Prostate gland (tissue), 2 donors: ENCODE results near the gene HIVEP3. TPM values are rescaled to one million over a fixed set of nuclear protein-coding genes. Genes with fewer than 3 reads are reported as not detected.

ENCODE experiments used
- DNase-seq: peaks from one replicate; pipeline ENCODE4 v3.0.0-alpha.2; 2019; ENCODE audit warnings: low spot score
- H3K27ac ChIP-seq, 2 donors: fragments of 200-600 bp; sonication (generic); 2 replicates each; pipeline ENCODE4 v1.5.1; 2017 to 2019
- H3K27me3 ChIP-seq: fragments of 200-600 bp; sonication (generic); replicated peaks from 2 replicates; pipeline ENCODE4 v1.5.1; 2019; ENCODE audit not compliant: insufficient read depth
- H3K36me3 ChIP-seq, 2 donors: fragments of 200-600 bp; sonication (generic); 1 replicate in 1 of 2; 2 replicates in 1 of 2; pipeline versions ENCODE4 v1.5.1 to v1.8.1; 2017 to 2019
- H3K4me1 ChIP-seq: fragments of 200-600 bp; sonication (generic); replicated peaks from 2 replicates; pipeline ENCODE4 v1.5.1; 2019
- H3K4me3 ChIP-seq, 2 donors: fragments of 200-600 bp; sonication (generic); 2 replicates each; pipeline ENCODE4 v1.5.1; 2017 to 2019
- H3K9me3 ChIP-seq: fragments of 200-600 bp; sonication (generic); 2 replicates; pipeline ENCODE4 v1.5.1; 2017
- CTCF ChIP-seq, 4 experiments: fragments of 200-600 bp in 2 of 4; fragments of 450-650 bp in 2 of 4; sonication (generic) in 2 of 4; IDR thresholded peaks; 1 replicate in 3 of 4; 2 replicates in 1 of 4; pipeline ENCODE4 v1.5.1; 2016 to 2019; ENCODE audit warnings: antibody characterized with exemption in 4 of 4, mild to moderate bottlenecking in 2 of 4, moderate library complexity in 2 of 4
- POLR2A ChIP-seq: fragments of 450-650 bp; IDR thresholded peaks from one replicate; pipeline ENCODE4 v1.6.1; 2016; ENCODE audit warnings: antibody characterized with exemption, mild to moderate bottlenecking
- POLR2AphosphoS5 ChIP-seq: sonication (generic); formaldehyde crosslinking; IDR thresholded peaks from one replicate; pipeline ENCODE4 v1.6.1; 2017; ENCODE audit warnings: antibody characterized with exemption
- WGBS: methylation state at CpG from one replicate; pipeline ENCODE4 v1.1.5; 2018; 5-methylcytosine and 5-hydroxymethylcytosine counted together
- intact Hi-C: fragments of 100-400 bp; cut with DNase I; formaldehyde crosslinking; loops from one replicate; pipeline ENCODE4 v1.14.2; 2022
- total RNA-seq, 2 donors: library from RNA; depleted of rRNA; stranded (reverse); fragments of >200 nt; gene quantifications; one replicate each; pipeline ENCODE4 v1.1.0, GENCODE V29; 2016

The HIVEP3 gene
- total RNA-seq, 2 donors from 2014 or later: 9.3 to 11.2 TPM

- peak overlapping the region; percentile 59 to 85 for H3K27ac ChIP-seq
- no peaks in the 10 kb centered on the region for H3K36me3 ChIP-seq
- no peak for DNase-seq
- H3K4me3 ChIP-seq: no peak overlapping the region
- H3K27me3 ChIP-seq: no peaks in the 10 kb centered on the region
- H3K9me3 ChIP-seq: no peaks in the 10 kb centered on the region
- intact Hi-C loops: no loop called here
- WGBS: 80% methylated on average over 17 of the region's 17 CpGs
- no peak for TF ChIP-seq CTCF (IDR thresholded peaks at IDR 0.05)
- TF ChIP-seq POLR2A: no peak
- TF ChIP-seq POLR2AphosphoS5: no peak
- H3K4me1 ChIP-seq: peaks cover 25% of the 10 kb centered on the region
These were observed 424.1 kb downstream of the HIVEP3 start for GRCh38 chr1:41494351-41495209.

GRCh38 chr1:41493626-41494350, 424.9 kb downstream of the HIVEP3 start:
- no peaks in the 10 kb centered on the region for H3K27me3 ChIP-seq
- H3K36me3 ChIP-seq: no peaks in the 10 kb centered on the region
- no peak overlapping the region for H3K27ac ChIP-seq
- H3K4me1 ChIP-seq: peaks cover 17% of the 10 kb centered on the region
- WGBS: 96% methylated on average over 9 of the region's 9 CpGs
- no peak for DNase-seq
- no peak overlapping the region for H3K4me3 ChIP-seq
- intact Hi-C loops: no loop called here
- H3K9me3 ChIP-seq: no peaks in the 10 kb centered on the region
- no peak for TF ChIP-seq CTCF (IDR thresholded peaks at IDR 0.05)
- no peak for TF ChIP-seq POLR2AphosphoS5

GRCh38 chr1:41493117-41493536, 425.6 kb downstream of the HIVEP3 start:
- Histone ChIP-seq H3K27ac (no peak overlapping the region), H3K27me3 (no peaks in the 10 kb centered on the region), H3K4me1 (peaks cover 11% of the 10 kb centered on the region), H3K4me3 (no peak overlapping the region), H3K36me3 (no peaks in the 10 kb centered on the region), H3K9me3 (no peaks in the 10 kb centered on the region)
- no peak for TF ChIP-seq POLR2A
- TF ChIP-seq CTCF (IDR thresholded peaks at IDR 0.05): no peak
- TF ChIP-seq POLR2AphosphoS5: no peak
- intact Hi-C loops: no loop called here
- WGBS: 80% methylated on average over 5 of the region's 5 CpGs
- DNase-seq: no peak

- no peaks in the 10 kb centered on the region for H3K36me3 ChIP-seq
- intact Hi-C loops: no loop called here
- TF ChIP-seq CTCF (IDR thresholded peaks at IDR 0.05): peak in 3 of 4 experiments; percentile 13 to 24 (median 15)
- TF ChIP-seq POLR2AphosphoS5: no peak
- no peak for DNase-seq
- 88% methylated on average over 7 of the region's 7 CpGs for WGBS
- H3K9me3 ChIP-seq: no peaks in the 10 kb centered on the region
- no peaks in the 10 kb centered on the region for H3K27me3 ChIP-seq
- H3K27ac ChIP-seq: no peak overlapping the region
- H3K4me1 ChIP-seq: peaks cover 8% of the 10 kb centered on the region
- no peak overlapping the region for H3K4me3 ChIP-seq
These were observed 426.3 kb downstream of the HIVEP3 start for GRCh38 chr1:41492341-41492848.
